Activated naive CD4-positive, alpha-beta T cell treated with anti-CD3 and anti-CD28 coated beads for 36 hours (primary cell): ENCODE results near the gene CENPU. TPM values are rescaled to one million over a fixed set of nuclear protein-coding genes. Genes with fewer than 3 reads are reported as not detected.

Experiments
- CTCF ChIA-PET: fragments of 350-600 bp; sonication (Branson Sonifier 250); formaldehyde crosslinking; loops from one replicate; lab custom pipeline; 2021; ENCODE audit warnings: antibody characterized with exemption; lab: Charles Lee
- DNase-seq: peaks from one replicate; pipeline ENCODE4 v3.0.0-alpha.2; 2020
- H3K27ac Mint-ChIP-seq: one replicate; pipeline ENCODE4 v1.8.0; 2021; ENCODE audit warnings: mild to moderate bottlenecking, mixed read lengths
- H3K27me3 Mint-ChIP-seq: one replicate; pipeline ENCODE4 v1.8.0; 2021; ENCODE audit warnings: low read depth, mixed read lengths
- H3K36me3 Mint-ChIP-seq: one replicate; pipeline ENCODE4 v1.8.0; 2021; ENCODE audit warnings: low read depth, mixed read lengths
- H3K4me1 Mint-ChIP-seq: one replicate; pipeline ENCODE4 v1.8.0; 2021; ENCODE audit warnings: low read depth, mixed read lengths
- H3K4me3 Mint-ChIP-seq: one replicate; pipeline ENCODE4 v1.8.0; 2021; ENCODE audit warnings: mild to moderate bottlenecking, moderate library complexity, mixed read lengths
- H3K9me3 Mint-ChIP-seq: one replicate; pipeline ENCODE4 v1.8.0; 2021; ENCODE audit warnings: mixed read lengths
- intact Hi-C: fragments of 100-400 bp; cut with micrococcal nuclease; formaldehyde crosslinking; loops from one replicate; pipeline ENCODE4 v1.15.1; 2023
- total RNA-seq, 2 experiments: library from RNA; stranded (reverse); gene quantifications; one replicate each; pipeline ENCODE4 v1.2.3, GENCODE V29; 2021

Gene CENPU
- total RNA-seq, 2 experiments from 2014 or later: 78.7 to 91.5 TPM

- Mint-ChIP-seq H3K27me3 (no peaks in the 10 kb centered on the region), H3K4me3 (no peak overlapping the region), H3K9me3 (no peaks in the 10 kb centered on the region), H3K27ac (no peak overlapping the region), H3K36me3 (peaks cover 31% of the 10 kb centered on the region), H3K4me1 (no peaks in the 10 kb centered on the region)
- CTCF ChIA-PET: no interaction called here
- DNase-seq: no peak
- intact Hi-C loops: no loop called here
These were observed 35.9 kb downstream of the CENPU start for GRCh38 chr4:184697956-184698355.

GRCh38 chr4:184695178-184695896, 38.6 kb downstream of the CENPU start:
- DNase-seq: no peak
- no peaks in the 10 kb centered on the region for H3K9me3 Mint-ChIP-seq
- intact Hi-C loops: no loop called here
- H3K4me3 Mint-ChIP-seq: no peak overlapping the region
- no peak overlapping the region for H3K27ac Mint-ChIP-seq
- H3K36me3 Mint-ChIP-seq: peaks cover 29% of the 10 kb centered on the region
- peaks cover 7% of the 10 kb centered on the region for H3K4me1 Mint-ChIP-seq
- no peaks in the 10 kb centered on the region for H3K27me3 Mint-ChIP-seq
- CTCF ChIA-PET: interaction anchor here (1.0 kb wide), 1 partner anchor 20 kb away, joined by 3 read pairs; no protein-coding TSS in a partner anchor

GRCh38 chr4:184694412-184694956, 39.4 kb downstream of the CENPU start:
- no peak overlapping the region for H3K4me3 Mint-ChIP-seq
- H3K27me3 Mint-ChIP-seq: no peaks in the 10 kb centered on the region
- intact Hi-C loops: no loop called here
- H3K4me1 Mint-ChIP-seq: peaks cover 7% of the 10 kb centered on the region
- H3K9me3 Mint-ChIP-seq: no peaks in the 10 kb centered on the region
- H3K27ac Mint-ChIP-seq: no peak overlapping the region
- DNase-seq: no peak
- peaks cover 29% of the 10 kb centered on the region for H3K36me3 Mint-ChIP-seq
- CTCF ChIA-PET: no interaction called here

GRCh38 chr4:184693056-184693455, 40.8 kb downstream of the CENPU start:
- no peak for DNase-seq
- Mint-ChIP-seq H3K9me3 (no peaks in the 10 kb centered on the region), H3K4me3 (no peak overlapping the region), H3K4me1 (peaks cover 13% of the 10 kb centered on the region), H3K27me3 (no peaks in the 10 kb centered on the region), H3K36me3 (peaks cover 32% of the 10 kb centered on the region), H3K27ac (no peak overlapping the region)
- intact Hi-C loops: no loop called here
- CTCF ChIA-PET: interaction anchor here (0.6 kb wide), 1 partner anchor 482 kb away, joined by 3 read pairs; no protein-coding TSS in a partner anchor

GRCh38 chr4:184689681-184690080, 44.2 kb downstream of the CENPU start:
- intact Hi-C loops: no loop called here
- no peak for DNase-seq
- CTCF ChIA-PET: no interaction called here
- H3K27ac Mint-ChIP-seq: no peak overlapping the region
- no peak overlapping the region for H3K4me3 Mint-ChIP-seq
- no peaks in the 10 kb centered on the region for H3K9me3 Mint-ChIP-seq
- H3K27me3 Mint-ChIP-seq: no peaks in the 10 kb centered on the region
- peaks cover 13% of the 10 kb centered on the region for H3K4me1 Mint-ChIP-seq
- H3K36me3 Mint-ChIP-seq: peaks cover 16% of the 10 kb centered on the region

- CTCF ChIA-PET: interaction anchor here (0.6 to 0.8 kb wide), 2 partner anchors 457 to 470 kb away, joined by 3 to 5 read pairs; no protein-coding TSS in a partner anchor
- DNase-seq: peak; percentile 67
- H3K27ac Mint-ChIP-seq: no peak overlapping the region
- H3K4me1 Mint-ChIP-seq: peaks cover 13% of the 10 kb centered on the region
- peaks cover 13% of the 10 kb centered on the region for H3K36me3 Mint-ChIP-seq
- intact Hi-C loops: no loop called here
- no peaks in the 10 kb centered on the region for H3K27me3 Mint-ChIP-seq
- H3K4me3 Mint-ChIP-seq: no peak overlapping the region
- no peaks in the 10 kb centered on the region for H3K9me3 Mint-ChIP-seq
These were observed 45.4 kb downstream of the CENPU start for GRCh38 chr4:184688447-184688846.

GRCh38 chr4:184688005-184688404, 45.9 kb downstream of the CENPU start:
- H3K36me3 Mint-ChIP-seq: peaks cover 12% of the 10 kb centered on the region
- CTCF ChIA-PET: interaction anchor here (0.8 kb wide), 1 partner anchor 470 kb away, joined by 3 read pairs; no protein-coding TSS in a partner anchor
- no peak for DNase-seq
- no peak overlapping the region for H3K4me3 Mint-ChIP-seq
- intact Hi-C loops: no loop called here
- peaks cover 13% of the 10 kb centered on the region for H3K4me1 Mint-ChIP-seq
- H3K9me3 Mint-ChIP-seq: no peaks in the 10 kb centered on the region
- H3K27ac Mint-ChIP-seq: no peak overlapping the region
- no peaks in the 10 kb centered on the region for H3K27me3 Mint-ChIP-seq

- no peak for DNase-seq
These were observed 49.3 kb downstream of the CENPU start for GRCh38 chr4:184684491-184685189.

GRCh38 chr4:184681916-184682315, 52.0 kb downstream of the CENPU start:
- no peaks in the 10 kb centered on the region for H3K27me3 Mint-ChIP-seq
- CTCF ChIA-PET: interaction anchor here (0.6 to 0.7 kb wide), 2 partner anchors 51 to 303 kb away, joined by 3 read pairs; no protein-coding TSS in a partner anchor
- H3K9me3 Mint-ChIP-seq: no peaks in the 10 kb centered on the region
- DNase-seq: no peak
- intact Hi-C loops: no loop called here
- no peak overlapping the region for H3K4me3 Mint-ChIP-seq
- H3K4me1 Mint-ChIP-seq: no peaks in the 10 kb centered on the region
- H3K27ac Mint-ChIP-seq: no peak overlapping the region
- peaks cover 2% of the 10 kb centered on the region for H3K36me3 Mint-ChIP-seq

More at GRCh38 chr4:184684491-184685189, 49.3 kb downstream of the CENPU start:
- Mint-ChIP-seq H3K9me3 (no peaks in the 10 kb centered on the region), H3K27ac (no peak overlapping the region), H3K27me3 (no peaks in the 10 kb centered on the region), H3K4me3 (no peak overlapping the region), H3K36me3 (peaks cover 7% of the 10 kb centered on the region), H3K4me1 (peaks cover 6% of the 10 kb centered on the region)
- CTCF ChIA-PET: interaction anchor here (0.6 kb wide), 1 partner anchor 27 kb away, joined by 3 read pairs; no protein-coding TSS in a partner anchor
- intact Hi-C loops: no loop called here

- CTCF ChIA-PET: no interaction called here
These were observed 53.2 kb downstream of the CENPU start for GRCh38 chr4:184680698-184681097.

GRCh38 chr4:184675821-184676492, 57.9 kb downstream of the CENPU start:
- H3K27ac Mint-ChIP-seq: no peak overlapping the region
- intact Hi-C loops: no loop called here
- DNase-seq: no peak

More at GRCh38 chr4:184680698-184681097, 53.2 kb downstream of the CENPU start:
- H3K27me3 Mint-ChIP-seq: no peaks in the 10 kb centered on the region
- no peaks in the 10 kb centered on the region for H3K9me3 Mint-ChIP-seq
- intact Hi-C loops: no loop called here
- no peaks in the 10 kb centered on the region for H3K4me1 Mint-ChIP-seq
- no peak overlapping the region for H3K4me3 Mint-ChIP-seq
- no peak for DNase-seq
- H3K36me3 Mint-ChIP-seq: peaks cover 2% of the 10 kb centered on the region
- no peak overlapping the region for H3K27ac Mint-ChIP-seq

GRCh38 chr4:184675018-184675417, 58.9 kb downstream of the CENPU start:
- H3K4me3 Mint-ChIP-seq: no peak overlapping the region
- H3K9me3 Mint-ChIP-seq: no peaks in the 10 kb centered on the region
- intact Hi-C loops: no loop called here
- DNase-seq: no peak
- H3K4me1 Mint-ChIP-seq: no peaks in the 10 kb centered on the region
- H3K36me3 Mint-ChIP-seq: peaks cover 13% of the 10 kb centered on the region
- no peaks in the 10 kb centered on the region for H3K27me3 Mint-ChIP-seq
- CTCF ChIA-PET: no interaction called here
- no peak overlapping the region for H3K27ac Mint-ChIP-seq

More at GRCh38 chr4:184675821-184676492, 57.9 kb downstream of the CENPU start:
- H3K36me3 Mint-ChIP-seq: peaks cover 13% of the 10 kb centered on the region
- H3K27me3 Mint-ChIP-seq: no peaks in the 10 kb centered on the region
- no peaks in the 10 kb centered on the region for H3K4me1 Mint-ChIP-seq
- no peaks in the 10 kb centered on the region for H3K9me3 Mint-ChIP-seq
- CTCF ChIA-PET: no interaction called here
- H3K4me3 Mint-ChIP-seq: no peak overlapping the region
